ENCODE data around the gene COX17. TPM values are rescaled to one million over a fixed set of nuclear protein-coding genes. Genes with fewer than 3 reads are reported as not detected.

The COX17 gene
- total RNA-seq, 1 donor from 2014 or later: 45.1 TPM

GRCh38 chr3:119645813-119646212 is 31.4 kb downstream of the COX17 start:
- DNase-seq (ENCODE audit: low spot score): no peak

DNA sequence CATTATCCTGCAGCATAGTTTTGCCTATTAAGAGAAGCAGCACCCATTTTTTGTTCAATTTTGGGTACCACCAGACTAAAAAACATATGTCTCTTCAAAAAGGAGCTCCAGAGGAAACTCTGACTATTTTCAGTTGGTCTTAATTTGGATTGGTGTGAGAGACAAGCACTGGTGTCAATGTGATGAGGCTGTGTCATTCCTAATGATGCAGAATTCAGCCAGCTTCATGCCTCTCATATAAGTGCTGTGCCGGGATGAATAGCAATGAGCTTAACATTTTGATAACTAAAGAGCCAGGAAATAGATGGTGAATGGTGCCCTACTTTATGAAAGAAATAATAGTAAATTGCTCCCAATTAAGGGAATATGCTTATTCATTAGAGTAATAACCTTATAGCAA is 32.7 kb downstream of the COX17 start:
- DNase-seq (ENCODE audit: low spot score): no peak

DNA sequence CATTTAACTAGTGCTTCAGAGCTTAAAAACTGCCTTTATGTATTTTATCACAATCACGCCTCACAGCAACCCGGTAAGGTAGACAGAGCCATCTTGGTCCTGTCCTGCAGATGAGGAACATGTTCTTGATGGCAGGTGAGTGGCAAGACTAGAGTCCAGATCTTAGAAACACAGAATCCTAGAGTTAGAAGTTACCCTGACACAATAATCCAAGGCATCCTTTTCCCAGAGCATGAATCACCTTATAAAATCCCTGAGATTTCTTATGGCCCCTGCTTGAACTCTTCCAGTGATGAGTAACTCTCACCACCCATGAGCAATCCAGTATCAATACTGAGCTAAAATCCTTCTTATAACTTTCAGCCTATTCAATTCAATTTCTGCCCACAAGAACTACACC is 33.7 kb downstream of the COX17 start:
- DNase-seq (ENCODE audit: low spot score): no peak

- DNase-seq (ENCODE audit: low spot score): no peak
These were observed 34.3 kb downstream of the COX17 start for GRCh38 chr3:119642746-119643473.

DNA sequence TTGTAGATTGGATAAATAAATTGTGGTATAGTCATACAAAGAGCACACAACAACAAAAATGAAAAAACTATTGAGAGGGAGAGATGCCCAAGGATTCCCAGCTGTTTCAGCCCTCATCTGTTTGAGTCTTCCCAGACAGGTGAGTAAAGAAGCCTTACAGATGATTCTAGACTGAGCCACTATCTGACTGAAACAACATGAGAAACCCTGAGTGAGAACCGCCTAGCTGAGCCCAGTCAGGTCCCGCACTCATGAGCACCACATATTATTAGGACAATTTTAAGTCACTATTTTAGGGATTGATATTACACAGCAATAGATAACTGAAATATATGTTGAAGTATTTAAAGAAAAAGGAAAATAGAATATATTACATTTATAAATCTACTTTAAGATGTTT is 35.8 kb downstream of the COX17 start:
- DNase-seq (ENCODE audit: low spot score): no peak

DNA sequence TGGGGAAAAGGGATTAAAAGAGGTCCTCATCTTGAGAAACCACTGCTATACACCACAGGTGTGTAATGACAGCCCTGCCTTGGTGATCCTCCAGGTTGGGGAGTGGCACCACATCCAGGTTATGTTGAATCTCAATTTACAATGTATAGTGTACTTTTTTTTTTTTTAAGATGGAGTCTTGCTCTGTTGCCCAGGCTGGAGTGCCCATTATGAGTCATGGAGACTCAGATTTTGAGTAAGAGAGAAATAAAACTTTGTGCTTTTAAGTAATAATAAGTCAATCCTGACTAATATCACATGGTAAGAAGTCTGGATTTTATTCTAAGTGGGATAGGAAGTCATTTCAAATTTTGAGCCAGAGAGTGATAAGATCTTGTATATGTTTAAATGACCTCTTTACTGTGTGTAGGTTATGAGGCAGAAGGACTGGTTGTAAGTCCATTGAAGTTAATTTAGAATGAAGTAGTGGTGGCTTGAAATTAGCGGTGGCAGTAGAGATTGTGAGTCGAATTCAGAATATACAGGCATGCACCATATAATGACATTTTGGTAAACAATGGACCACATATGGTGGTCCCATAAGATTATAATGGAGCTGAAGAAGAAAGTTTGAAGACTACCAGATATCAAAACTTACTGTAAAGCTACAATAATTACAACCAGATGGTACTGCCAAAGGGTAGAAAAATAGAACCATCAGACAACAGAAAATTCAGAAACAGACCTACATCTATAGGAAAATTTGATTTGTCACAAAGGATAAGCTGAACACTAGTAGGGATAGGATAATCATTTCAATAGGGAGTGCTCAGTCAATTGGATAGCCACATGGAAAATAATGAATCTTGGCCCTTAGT is 37.5 kb downstream of the COX17 start:
- no peak for DNase-seq (ENCODE audit: low spot score)

GRCh38 chr3:119637679-119638477 is 39.3 kb downstream of the COX17 start:
- DNase-seq (ENCODE audit: low spot score): no peak

DNA sequence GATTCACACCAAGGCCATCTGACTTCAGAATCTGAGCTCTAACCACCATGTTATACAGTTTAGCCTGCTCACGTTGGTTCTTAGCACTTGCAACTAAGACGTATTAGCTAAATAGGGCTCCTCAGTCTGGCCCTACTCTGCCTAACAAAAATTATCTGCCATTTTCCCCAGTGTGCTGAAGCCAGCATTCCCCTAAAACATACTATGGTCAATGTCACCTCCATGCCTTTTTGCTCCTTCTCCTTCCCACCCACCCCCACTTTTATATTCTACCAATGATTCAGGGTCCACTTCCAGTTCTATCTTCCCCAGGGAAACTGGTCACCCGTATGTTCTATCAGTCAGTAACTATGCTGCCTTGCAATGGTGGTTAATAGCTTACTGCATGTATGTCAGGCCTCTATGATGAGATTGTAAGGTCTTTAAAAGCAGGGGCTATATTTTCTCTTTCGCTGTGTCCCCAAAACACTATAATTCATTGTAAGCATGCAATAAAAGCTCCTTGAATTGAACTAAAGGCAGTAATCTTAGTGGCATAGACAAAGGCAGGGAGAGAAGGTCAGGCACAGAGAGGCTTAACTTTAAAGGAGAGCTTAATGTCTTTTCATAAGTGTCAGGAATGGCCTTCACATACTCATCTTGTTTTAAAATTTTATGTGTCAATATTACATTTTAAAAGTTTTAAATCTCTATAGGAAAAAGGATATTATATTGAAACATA is 40.2 kb downstream of the COX17 start:
- DNase-seq (ENCODE audit: low spot score): no peak

DNA sequence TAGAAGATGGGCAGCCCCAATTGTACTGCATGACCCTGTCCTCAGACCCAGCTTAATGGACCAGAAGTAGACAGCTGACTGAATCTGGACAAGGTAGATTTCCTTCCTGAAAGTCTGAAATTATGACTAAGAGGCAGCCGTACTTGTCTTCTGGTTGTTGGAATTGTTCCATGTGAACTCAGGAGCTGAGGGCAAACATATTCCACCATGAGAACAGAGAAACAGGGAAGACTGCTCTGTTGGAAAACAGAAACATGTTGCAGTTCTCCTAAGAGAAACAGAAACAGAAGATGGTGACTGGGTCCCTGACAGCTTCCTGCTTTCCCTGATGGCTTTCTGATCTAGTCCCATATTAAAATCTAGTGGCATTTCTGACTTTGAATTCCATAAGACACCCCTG is 41.0 kb downstream of the COX17 start:
- DNase-seq (ENCODE audit: low spot score): no peak

DNA sequence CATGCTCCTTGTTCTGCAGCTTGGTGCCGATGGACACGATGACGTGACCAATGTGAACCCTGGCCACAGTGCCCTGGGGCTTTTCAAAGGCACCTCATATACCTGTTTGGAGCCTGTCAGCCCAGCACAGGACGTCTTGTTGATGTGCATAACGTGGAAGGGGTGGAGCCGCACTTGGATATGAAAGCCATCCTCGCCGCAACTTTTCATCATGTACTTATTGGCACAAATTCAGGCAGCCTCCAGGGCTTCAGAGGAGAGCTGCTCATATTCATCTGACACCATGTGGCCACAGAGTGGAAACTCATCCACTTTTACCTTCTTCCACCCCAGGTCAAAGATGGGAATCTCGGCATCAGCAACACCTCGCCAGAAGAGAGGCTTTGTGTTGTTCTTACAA is 41.5 kb downstream of the COX17 start:
- DNase-seq (ENCODE audit: low spot score): no peak

DNA sequence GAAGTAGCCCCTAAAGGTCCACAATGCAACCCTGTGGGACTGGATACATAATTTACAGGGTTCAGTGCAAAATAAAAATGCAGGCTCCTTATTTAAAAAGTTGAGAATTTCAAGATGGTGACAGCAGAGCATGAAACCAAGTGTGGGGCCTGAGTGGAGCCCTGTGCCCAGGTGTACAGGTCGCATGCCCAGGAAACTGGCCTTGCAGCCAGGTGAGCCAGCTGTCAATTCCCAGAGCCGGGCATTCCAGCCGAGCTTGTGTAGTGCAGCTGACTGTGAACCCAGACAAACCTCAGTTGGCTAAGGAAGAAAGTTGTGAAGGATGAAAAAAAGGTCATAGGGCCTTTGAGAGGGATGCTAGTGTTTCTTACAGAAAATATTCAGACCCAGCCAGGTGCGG is 44.4 kb downstream of the COX17 start:
- DNase-seq (ENCODE audit: low spot score): no peak

DNA sequence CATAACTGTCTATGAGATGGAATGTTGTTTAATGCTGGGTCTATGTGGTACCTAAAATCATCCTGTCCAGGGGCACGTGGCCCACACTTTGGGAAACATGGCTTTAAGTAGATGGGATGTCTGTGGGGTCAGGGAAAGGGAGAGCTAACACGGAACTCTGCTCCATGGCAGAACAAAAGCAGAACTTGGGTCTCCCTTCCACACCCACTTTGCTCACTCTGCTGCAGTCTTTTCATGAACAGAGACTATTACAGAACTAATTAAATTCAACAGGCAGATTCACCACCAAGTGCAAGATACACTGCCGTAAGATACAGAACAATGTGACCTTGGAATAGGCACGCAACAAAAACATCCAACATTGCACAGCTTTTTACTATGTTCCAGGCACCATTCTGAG is 45.0 kb downstream of the COX17 start:
- no peak for DNase-seq (ENCODE audit: low spot score)

- DNase-seq (ENCODE audit: low spot score): no peak
These were observed 45.7 kb downstream of the COX17 start for GRCh38 chr3:119631516-119631915.

DNA sequence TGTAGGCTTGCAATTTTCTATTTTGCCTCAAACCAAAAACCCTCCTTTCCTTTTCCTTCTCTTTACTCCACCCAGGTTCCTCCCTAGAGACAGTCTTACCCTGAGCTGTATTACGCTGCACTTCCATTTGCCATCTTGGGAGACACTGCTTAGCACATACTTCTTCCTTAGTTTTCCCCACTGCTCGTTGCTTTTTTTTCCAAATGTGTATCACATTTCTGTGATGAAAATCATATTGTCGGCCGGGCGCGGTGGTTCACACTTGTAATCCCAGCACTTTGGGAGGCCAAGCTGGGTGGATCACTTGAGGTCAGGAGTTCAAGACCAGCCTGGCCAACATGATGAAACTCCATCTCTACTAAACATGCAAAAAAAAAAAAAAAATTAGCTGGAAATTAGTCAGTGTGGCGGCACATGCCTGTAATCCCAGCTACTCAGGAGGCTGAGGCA is 46.3 kb downstream of the COX17 start:
- DNase-seq (ENCODE audit: low spot score): no peak

GRCh38 chr3:119630128-119630879 is 46.9 kb downstream of the COX17 start:
- no peak for DNase-seq (ENCODE audit: low spot score)

DNA sequence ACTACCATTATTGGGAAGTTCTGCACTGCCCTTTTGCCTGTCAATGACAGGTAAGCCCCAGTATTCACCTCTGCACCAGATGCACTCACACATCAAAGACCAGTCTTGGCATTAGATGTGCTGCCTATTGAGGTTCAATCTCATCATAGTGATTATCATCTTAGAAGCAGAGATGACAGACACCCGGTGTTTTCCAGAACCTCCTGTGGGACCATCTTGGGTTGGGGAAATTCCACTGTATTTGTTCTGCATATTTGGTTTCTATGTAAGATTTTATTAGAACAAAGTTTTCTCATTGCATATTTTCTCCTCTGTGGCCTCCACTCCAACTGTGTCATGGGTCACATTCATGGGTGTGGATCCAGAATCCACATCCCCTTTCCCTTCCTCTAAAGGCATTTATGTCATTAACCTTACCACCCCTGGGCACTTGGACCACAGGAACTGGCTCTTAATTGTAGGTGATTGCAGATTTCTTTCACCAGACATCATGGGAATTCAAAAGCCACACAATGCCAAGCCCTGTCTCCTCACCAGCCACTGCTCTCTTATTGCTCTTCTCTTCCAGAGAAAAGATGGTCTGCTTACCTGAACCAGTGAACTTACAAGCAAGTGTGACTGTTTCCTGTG is 48.3 kb downstream of the COX17 start:
- DNase-seq (ENCODE audit: low spot score): no peak

GRCh38 chr3:119628390-119628789 is 48.8 kb downstream of the COX17 start:
- no peak for DNase-seq (ENCODE audit: low spot score)

GRCh38 chr3:119627461-119627860 is 49.7 kb downstream of the COX17 start:
- no peak for DNase-seq (ENCODE audit: low spot score)

DNA sequence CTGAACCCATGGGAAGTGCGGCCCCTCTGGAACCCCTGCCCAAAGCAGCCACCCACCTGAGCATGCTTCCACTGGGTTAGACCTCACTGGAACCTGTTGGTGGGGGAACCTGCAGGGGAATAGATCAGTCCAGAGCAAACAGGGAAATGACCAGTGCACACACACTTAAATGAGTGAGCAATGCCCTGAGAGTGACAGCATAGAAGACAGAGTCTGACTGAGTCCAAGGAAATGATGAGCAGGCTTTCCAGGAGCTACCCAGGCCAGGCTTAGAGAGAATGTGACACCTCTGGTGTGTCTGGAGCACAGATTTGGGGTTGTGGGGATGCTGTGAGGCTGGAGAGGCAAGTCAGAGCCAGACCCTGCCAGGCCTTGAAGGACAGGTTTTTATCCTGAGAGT is 51.0 kb downstream of the COX17 start:
- no peak for DNase-seq (ENCODE audit: low spot score)

- no peak for DNase-seq (ENCODE audit: low spot score)
These were observed 51.6 kb downstream of the COX17 start for GRCh38 chr3:119625451-119626153.
